NCI-H524 treated with DMSO at 0.1 percent for 48 hours (cell line): ENCODE results near the gene CDH1.
"Not testable (repeated sequence)": the region's sequence is repeated elsewhere in the genome, so short reads cannot be mapped to it uniquely, and the experiment has no call there.

Experiments
- DNase-seq: peaks from one replicate; lab custom pipeline; 2025; lab: John Stamatoyannopoulos, UW

Gene CDH1

GRCh38 chr16:68762996-68763756 is 26.1 kb downstream of the CDH1 start:
- no peak for DNase-seq

GRCh38 chr16:68764862-68765261 is 27.8 kb downstream of the CDH1 start:
- DNase-seq: no peak

DNA sequence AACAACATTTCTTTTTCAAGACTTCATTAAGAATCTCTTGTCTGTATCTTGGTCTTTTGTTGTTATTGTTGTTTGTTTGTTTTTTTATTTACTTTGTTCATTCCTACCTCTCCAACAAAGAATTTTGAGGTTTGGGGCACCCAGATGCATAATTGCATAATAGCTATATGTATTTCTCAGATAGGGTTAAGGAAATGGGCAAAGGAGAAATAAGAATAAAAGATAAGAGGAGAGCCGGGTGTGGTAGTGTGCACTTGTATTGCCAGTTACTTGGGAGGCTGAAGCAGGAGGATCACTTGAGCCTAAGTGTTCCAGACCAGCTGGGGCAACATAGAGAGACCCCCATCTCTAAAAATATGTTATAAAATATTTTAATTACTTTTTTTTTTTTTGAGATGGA is 30.5 kb downstream of the CDH1 start:
- DNase-seq: no peak

GRCh38 chr16:68768175-68768574 is 31.1 kb downstream of the CDH1 start:
- no peak for DNase-seq

DNA sequence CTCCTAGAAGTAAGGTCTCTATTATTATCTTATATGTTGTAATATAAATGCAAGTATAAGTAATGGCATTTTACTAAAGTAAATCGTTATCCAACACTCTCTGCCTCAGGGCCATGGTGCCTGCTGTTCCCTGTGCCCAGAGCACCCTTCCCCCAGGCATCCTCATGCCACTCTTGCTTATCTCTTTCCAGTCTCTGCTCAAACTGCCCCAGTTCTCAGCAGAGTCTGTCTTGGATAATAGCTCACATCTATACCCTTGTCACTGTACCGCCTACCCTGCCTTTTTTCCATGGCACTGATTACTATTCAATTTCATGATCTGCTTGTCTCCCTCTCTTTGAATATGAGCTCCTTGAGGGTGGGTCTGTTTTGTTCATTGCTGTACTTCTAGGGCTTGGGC is 31.7 kb downstream of the CDH1 start:
- no peak for DNase-seq

DNA sequence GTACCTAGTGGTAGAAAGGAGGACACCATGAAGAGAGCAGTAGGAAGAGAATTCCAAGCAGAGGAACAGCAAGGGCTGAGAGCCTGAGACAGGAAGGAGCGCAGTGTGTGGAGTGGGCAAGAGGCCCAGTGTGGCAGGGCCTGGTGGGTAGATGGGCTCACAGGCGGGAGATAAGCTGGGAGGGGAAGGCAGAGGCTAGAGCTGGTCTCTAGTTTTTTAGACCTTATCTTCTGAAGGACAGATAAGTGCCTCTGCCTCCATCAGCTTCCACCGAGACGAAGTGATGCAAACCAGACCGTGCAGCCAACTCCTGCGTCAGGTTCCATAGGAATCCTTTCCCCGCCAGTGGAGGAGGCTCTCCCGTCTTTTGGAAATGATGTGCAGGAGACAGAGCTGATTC is 33.6 kb downstream of the CDH1 start:
- no peak for DNase-seq

DNA sequence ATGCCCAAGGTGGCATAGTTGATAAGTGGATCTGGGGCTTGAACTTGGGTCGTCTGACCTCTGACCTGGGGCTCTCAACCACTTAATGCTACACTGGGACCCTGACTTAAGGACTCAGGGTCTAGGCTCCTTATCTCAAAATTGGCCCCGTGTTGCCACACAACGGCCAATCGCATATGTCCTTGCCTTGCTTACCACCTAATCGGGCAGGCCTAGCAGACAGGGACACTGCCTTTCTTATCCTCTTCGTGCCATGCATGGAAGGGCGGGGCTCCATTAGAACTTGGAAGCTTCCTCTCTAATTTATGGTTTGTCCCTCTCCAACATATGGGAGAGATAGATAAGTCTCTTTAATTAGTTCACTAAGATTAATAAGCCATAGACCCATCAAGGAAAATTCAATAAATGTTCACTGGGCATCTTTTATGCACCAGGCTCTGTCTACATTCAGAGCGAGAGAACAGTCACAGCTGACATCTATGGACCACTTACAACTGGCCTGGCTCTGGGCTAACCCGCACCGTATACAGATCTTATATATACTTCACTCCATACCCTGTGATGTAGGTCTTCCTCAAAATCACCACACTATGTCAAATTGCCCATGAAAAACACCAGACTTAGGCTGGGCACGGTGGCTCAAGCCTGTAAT is 35.1 kb downstream of the CDH1 start:
- no peak for DNase-seq

DNA sequence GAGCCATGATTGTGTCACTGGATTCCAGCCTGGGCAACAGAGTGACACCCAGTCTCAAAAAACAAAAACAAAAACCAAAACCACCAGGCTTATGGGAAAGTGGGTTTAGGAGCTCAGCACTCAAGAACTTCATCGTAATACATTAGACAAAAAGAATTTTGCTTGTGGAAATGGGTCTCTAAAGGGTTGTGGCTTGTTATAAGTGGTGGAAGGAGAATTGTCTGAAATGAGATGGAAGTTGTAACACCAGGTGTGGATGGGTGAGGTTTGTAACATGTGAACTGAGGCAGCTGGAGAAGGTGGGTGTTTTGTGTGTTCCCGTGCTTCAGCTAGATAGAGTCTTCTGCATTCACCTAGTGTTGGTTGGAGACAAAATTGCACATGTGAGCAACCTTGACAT is 35.8 kb downstream of the CDH1 start:
- DNase-seq: no peak

- DNase-seq: no peak
Observed at GRCh38 chr16:68774982-68775634, 38.0 kb downstream of the CDH1 start.

- no peak for DNase-seq
Observed at GRCh38 chr16:68776821-68777485, 39.9 kb downstream of the CDH1 start.

- no peak for DNase-seq
Observed at GRCh38 chr16:68778551-68779231, 41.6 kb downstream of the CDH1 start.

DNA sequence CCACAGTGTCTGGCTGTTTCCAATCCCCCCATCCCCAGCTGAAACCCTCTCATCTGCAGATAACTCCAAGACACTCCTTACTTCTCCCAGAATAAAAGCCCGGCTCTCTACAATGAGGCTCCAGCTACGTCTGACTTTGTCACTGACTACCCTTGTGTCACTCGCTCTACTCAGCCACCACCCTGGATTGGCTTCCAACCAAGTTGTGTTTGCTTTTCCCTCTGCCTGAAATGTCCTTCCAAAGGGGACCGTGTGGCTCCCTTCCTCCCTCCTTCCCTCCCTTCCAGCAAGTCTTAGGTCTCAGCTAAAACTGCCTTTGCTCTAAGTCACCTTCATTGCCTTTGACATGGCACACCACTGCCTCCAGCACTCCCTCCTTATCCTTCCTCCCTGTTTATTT is 42.8 kb downstream of the CDH1 start:
- no peak for DNase-seq

DNA sequence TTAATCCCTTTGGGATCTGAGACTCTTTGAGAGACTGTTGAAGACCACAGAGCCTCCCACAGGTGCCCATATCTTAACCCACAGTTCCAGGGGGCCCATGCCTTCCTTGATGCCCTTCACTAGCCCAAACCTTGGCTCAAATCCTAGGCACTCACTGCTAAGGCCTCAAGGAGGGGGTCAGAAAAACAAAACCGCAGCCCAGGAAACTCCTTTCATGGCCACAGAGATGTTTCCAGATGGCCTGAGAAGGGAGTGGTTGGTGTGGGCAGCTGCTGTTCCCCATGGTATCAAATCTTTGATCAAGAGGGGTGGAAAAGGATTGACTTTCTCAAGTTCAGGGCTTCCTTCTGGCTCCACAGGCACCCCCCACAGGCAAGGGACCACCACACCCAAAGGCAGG is 44.7 kb downstream of the CDH1 start:
- no peak for DNase-seq

DNA sequence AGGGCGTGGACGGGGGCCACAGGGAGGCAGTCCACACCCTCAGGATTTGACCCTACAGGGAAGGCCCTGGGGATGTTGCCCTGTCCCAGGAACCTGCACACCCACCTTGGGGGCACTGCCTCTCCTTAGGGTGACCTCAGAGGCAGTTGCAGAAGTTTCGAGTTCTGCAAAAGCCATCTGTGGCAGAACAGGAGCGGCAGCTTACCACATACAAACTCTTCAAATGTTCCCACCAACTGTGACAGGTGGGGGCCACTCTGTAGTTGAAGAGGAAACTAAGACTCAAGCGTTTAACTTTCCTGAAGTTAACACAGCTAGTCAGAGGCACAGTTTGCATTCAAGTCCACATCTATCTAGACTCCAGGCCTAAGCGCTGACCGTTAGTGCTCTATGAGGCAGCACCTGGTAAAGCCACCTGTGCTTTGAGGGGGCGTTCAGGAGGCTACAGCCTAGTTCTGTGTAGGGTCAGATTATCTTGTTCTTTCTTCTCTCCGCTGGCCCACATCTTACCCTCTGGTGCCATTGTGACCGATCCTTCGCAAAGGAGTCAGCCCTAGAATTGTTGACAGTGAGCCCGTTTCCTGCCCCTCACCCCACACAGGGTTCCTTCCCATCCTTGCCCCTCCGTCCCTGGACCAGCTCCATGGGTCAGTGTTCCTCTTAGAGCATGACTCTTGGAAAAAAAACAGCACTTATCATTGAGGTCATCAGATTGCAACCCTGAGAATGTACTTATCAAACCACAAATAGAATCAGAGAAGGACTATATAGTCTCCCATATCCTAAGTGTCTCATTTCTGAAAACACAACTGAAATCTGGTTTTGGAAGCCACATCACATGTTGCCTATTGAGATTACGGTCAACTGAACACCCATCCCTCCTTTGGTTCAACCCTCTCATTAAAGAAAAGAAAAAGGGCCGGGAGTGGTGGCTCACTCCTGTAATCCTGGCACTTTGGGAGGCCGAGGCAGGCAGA is 45.4 kb downstream of the CDH1 start:
- no peak for DNase-seq

DNA sequence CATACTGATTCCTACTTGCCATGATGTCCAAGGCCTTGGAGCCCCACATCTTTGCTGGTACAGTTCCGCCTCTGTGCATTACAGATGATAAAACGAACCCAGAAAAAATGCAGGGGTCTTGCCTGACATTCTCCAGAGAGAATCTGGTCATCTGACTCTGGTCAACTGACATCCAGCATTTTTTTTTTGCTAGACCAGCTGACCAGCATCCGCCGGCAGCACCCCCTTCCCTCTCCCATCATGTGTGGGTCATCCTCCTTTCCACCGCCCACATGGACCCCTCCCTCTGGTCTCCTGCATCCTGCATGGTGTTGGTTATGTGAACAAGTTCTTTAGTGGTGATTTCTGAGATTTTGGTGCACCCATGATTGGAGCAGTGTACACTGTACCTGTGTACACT is 47.1 kb downstream of the CDH1 start:
- no peak for DNase-seq

DNA sequence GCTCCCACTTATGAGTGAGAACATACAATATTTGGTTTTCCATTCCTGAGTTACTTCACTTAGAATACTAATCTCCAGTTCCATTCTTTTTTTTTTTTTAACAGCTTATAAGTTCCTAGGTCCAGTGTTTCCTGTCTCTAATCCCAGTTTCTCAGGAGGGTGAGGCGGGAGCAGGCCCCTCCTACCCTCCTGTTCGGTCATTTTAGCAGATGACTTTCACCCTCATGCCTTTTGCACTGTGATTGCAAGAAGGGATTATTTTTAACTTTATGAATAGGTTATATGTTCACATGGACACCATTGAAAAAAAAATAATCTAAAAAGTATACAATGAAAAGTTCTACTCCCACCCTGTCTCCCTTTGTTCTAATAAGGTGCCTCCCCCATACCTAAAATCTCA is 47.6 kb downstream of the CDH1 start:
- DNase-seq: no peak

GRCh38 chr16:68785715-68786114 is 48.6 kb downstream of the CDH1 start:
- DNase-seq: no peak

DNA sequence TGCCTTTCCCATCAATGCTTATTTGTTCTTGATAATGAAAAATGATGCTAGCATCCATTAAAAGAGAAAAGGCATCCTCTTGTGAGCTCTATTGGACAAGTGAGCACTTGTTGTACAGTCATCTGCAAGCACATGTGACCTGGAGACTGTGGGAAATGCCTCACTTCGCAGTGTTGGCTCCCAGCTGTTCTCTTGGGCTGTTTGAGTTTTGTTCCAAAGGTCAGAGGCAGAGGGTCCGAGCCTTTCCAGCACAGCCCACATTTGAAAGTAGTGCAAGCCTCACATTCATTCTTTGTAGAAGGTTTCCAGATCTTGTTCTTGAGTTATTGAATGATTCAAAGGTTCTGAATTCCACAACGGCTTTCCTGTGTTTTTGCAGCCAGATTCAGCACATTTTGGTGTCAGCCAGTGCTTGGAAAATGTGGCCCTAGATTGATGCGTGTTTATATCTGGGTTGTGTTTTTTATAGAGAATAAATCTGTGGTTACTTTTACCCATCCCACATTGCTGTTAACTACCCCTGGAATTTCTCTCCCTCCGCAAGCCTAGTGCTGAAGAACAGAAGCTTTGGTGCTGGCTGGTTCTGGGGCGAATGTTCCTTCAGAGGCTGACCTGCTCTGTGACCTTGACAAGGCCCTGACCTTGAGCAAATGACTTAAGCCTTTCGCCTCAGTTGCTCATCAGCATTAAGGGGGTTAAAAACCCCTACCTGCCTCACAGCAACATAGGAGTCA is 49.8 kb downstream of the CDH1 start:
- no peak for DNase-seq

GRCh38 chr16:68787419-68787807 is 50.3 kb downstream of the CDH1 start:
- not testable (repeated sequence) for DNase-seq

- DNase-seq: no peak
Observed at GRCh38 chr16:68790130-68790761, 53.2 kb downstream of the CDH1 start.
